HG03378 (cell line): ENCODE results near the gene ZP1.
"Not testable (repeated sequence)": the region's sequence is repeated elsewhere in the genome, so short reads cannot be mapped to it uniquely, and the experiment has no call there.

Source experiments
- ATAC-seq: cut with Tn5 transposase; IDR thresholded peaks from one replicate; pipeline ENCODE4 v1.9.1; 2021; ENCODE audit warnings: mild to moderate bottlenecking, moderate library complexity; ENCODE audit not compliant: unreplicated experiment

The ZP1 gene

GRCh38 chr11:60905047-60905446 lies 37.7 kb downstream of the ZP1 start:
- ATAC-seq, result no peak

GRCh38 chr11:60905551-60906113 lies 38.3 kb downstream of the ZP1 start:
- ATAC-seq, result no peak

- ATAC-seq, result peak; percentile 82
Observed at GRCh38 chr11:60906132-60906972, 39.0 kb downstream of the ZP1 start, which contains the start of gene PRPF19. Gene PRPF19, minus strand, starts transcription at chr11:60906585. Its CDS starts 203 bp downstream, at chr11:60906382.

- ATAC-seq, result no peak
Observed at GRCh38 chr11:60908803-60909202, 41.5 kb downstream of the ZP1 start.

GRCh38 chr11:60909680-60910280 lies 42.4 kb downstream of the ZP1 start:
- ATAC-seq, result not testable (repeated sequence)

- peak; percentile 43 for ATAC-seq
Observed at GRCh38 chr11:60910281-60910687, 42.9 kb downstream of the ZP1 start.

GRCh38 chr11:60910711-60911380 lies 43.5 kb downstream of the ZP1 start:
- no peak for ATAC-seq

GRCh38 chr11:60912223-60912850 lies 45.0 kb downstream of the ZP1 start:
- ATAC-seq, result no peak

GRCh38 chr11:60912851-60913528 lies 45.6 kb downstream of the ZP1 start:
- ATAC-seq, result no peak

GRCh38 chr11:60913793-60914632 lies 46.7 kb downstream of the ZP1 start, which contains the start of gene TMEM109:
Gene TMEM109, plus strand, starts transcription at chr11:60914158. Its CDS starts 5,536 bp downstream, at chr11:60919694.
- no peak for ATAC-seq

- ATAC-seq, result no peak
Observed at GRCh38 chr11:60914633-60915247, 47.4 kb downstream of the ZP1 start.

GRCh38 chr11:60915248-60915914 lies 48.0 kb downstream of the ZP1 start:
- peak; percentile 54 for ATAC-seq

GRCh38 chr11:60916669-60917206 lies 49.4 kb downstream of the ZP1 start:
- no peak for ATAC-seq

- ATAC-seq, result no peak
Observed at GRCh38 chr11:60917267-60917666, 49.9 kb downstream of the ZP1 start.

- no peak for ATAC-seq
Observed at GRCh38 chr11:60918251-60918938, 51.1 kb downstream of the ZP1 start.

GRCh38 chr11:60918939-60919265 lies 51.6 kb downstream of the ZP1 start:
- ATAC-seq, result no peak

- no peak for ATAC-seq
Observed at GRCh38 chr11:60919320-60919719, 52.0 kb downstream of the ZP1 start.

- ATAC-seq, result no peak
Observed at GRCh38 chr11:60919956-60920355, 52.6 kb downstream of the ZP1 start.
